RWPE2 (cell line): ENCODE measurements around the gene RTN4.
A peak's percentile ranks its signal among the peaks of the same experiment; 100 is the strongest.

Source experiments
- ATAC-seq: fragments of 200-7000 bp; cut with Tn5 transposase; 3 replicates; pipeline ENCODE4 v1.9.1; 2021; ENCODE audit warnings: low read depth
- DNase-seq: peaks from one replicate; pipeline ENCODE4 v3.0.0-alpha.2; 2020; ENCODE audit warnings: low spot score
- H3K27ac ChIP-seq: fragments of 450-650 bp; 2 replicates; pipeline ENCODE4 v1.5.1; 2017; ENCODE audit warnings: mild to moderate bottlenecking; ENCODE audit not compliant: poor library complexity, severe bottlenecking
- H3K27me3 ChIP-seq: fragments of 250-450 bp; sonication (Bioruptor Pico); 2 replicates; pipeline ENCODE4 v1.5.1; 2021; ENCODE audit warnings: mild to moderate bottlenecking, moderate library complexity; ENCODE audit not compliant: insufficient read depth, poor library complexity, severe bottlenecking
- H3K36me3 ChIP-seq: fragments of 250-450 bp; sonication (Bioruptor Pico); 2 replicates; pipeline ENCODE4 v1.5.1; 2020; ENCODE audit warnings: low read depth, mild to moderate bottlenecking, moderate library complexity
- H3K4me1 ChIP-seq: fragments of 250-450 bp; sonication (Bioruptor Pico); 2 replicates; pipeline ENCODE4 v1.5.1; 2021; ENCODE audit warnings: mild to moderate bottlenecking, moderate library complexity; ENCODE audit not compliant: insufficient read depth, poor library complexity, severe bottlenecking
- H3K4me3 ChIP-seq: fragments of 250-450 bp; sonication (Bioruptor Pico); 2 replicates; pipeline ENCODE4 v1.5.1; 2021; ENCODE audit warnings: mild to moderate bottlenecking, moderate library complexity; ENCODE audit not compliant: severe bottlenecking
- H3K9me3 ChIP-seq: fragments of 250-450 bp; sonication (Bioruptor Pico); 2 replicates; pipeline ENCODE4 v1.5.1; 2021; ENCODE audit warnings: mild to moderate bottlenecking, moderate library complexity; ENCODE audit not compliant: severe bottlenecking
- TF ChIP-seq, protein P1 (sequence below): fragments of 450-650 bp; IDR thresholded peaks from one replicate; pipeline ENCODE4 v1.5.1; 2017; ENCODE audit warnings: mild to moderate bottlenecking, moderate library complexity; ENCODE audit not compliant: poor library complexity, severe bottlenecking

Gene RTN4

DNA sequence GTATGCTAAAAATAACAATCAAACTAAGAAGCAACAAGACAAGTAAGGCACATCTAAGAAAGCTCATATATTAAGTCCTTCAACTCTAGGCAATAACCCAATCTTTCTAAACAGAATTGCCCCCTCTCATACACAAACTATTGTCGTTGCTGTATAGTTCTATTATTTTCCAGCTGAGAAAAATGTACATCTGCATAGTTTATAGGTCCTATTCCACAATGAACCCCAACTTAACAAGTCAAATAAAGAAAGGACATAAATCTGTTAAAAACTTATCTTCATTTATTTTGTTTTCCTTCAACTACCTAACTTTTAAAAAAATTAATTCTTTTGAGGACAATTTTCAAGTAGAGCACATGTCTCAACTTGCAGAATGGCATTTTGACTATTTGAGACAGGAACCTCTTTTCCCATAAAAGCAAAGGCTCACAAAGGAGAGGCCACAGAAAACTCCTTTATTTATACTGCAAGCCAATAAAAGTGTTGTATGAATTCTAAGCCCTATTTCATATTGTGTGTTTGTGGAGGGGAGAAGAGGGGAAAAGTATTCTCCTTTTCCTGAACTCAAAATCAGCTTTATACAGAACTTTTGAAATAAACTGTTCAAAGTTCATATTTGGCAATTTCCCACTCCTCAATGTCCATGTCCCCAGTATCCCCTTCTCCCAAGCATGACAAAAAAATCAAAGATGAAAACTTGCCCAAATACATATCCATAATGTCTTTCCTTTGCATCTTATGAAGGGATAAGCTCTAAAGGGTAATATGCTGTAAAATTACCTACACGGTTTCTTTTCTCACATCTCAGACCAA lies 37.4 kb downstream of the RTN4 start:
- peaks cover 34% of the 10 kb centered on the region for H3K36me3 ChIP-seq
- TF ChIP-seq, protein P1, sequence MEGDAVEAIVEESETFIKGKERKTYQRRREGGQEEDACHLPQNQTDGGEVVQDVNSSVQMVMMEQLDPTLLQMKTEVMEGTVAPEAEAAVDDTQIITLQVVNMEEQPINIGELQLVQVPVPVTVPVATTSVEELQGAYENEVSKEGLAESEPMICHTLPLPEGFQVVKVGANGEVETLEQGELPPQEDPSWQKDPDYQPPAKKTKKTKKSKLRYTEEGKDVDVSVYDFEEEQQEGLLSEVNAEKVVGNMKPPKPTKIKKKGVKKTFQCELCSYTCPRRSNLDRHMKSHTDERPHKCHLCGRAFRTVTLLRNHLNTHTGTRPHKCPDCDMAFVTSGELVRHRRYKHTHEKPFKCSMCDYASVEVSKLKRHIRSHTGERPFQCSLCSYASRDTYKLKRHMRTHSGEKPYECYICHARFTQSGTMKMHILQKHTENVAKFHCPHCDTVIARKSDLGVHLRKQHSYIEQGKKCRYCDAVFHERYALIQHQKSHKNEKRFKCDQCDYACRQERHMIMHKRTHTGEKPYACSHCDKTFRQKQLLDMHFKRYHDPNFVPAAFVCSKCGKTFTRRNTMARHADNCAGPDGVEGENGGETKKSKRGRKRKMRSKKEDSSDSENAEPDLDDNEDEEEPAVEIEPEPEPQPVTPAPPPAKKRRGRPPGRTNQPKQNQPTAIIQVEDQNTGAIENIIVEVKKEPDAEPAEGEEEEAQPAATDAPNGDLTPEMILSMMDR: no peak
- H3K27me3 ChIP-seq: no peaks in the 10 kb centered on the region
- H3K4me3 ChIP-seq: no peak overlapping the region
- H3K27ac ChIP-seq: peak overlapping the region; percentile 63
- no peaks in the 10 kb centered on the region for H3K9me3 ChIP-seq
- ATAC-seq (no peak), DNase-seq (no peak)
- H3K4me1 ChIP-seq: peaks cover 87% of the 10 kb centered on the region

DNA sequence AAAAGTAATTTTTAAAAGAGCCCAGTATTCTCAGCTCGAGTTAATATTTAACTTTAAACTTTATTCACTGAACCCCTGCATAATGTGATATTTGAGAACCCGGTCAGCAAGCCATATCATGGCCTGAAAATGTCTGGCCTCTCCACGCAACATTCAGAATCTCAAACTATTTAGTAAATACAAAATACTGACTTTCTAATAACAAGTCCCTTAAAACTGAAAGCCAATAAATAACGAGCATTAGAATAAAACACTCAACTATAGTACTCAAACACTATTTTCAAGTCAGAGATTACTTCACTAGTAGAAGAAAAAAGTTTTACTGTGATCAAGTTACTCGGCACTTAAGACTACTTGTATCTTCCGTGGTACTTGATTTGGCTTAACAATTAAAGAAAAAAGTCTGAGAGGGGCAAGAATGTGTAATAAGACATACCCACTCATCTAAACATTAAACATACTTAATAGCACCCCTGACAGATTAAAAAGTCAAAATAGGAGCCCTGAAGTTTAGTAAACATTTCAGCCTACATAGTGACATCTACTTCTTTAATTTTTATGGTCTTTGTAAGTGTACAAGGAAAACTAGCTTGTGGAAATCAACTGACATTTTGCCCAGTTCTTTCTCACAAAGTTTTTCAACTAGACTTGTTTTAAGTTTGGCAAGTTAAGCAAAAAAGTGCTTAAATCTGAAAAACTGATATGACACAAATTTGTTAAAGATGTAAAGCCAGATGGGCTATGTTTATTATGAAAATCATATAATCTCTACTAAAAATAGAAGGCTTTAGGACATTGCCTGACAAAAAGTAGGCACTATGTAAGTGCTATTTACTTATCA lies 38.2 kb downstream of the RTN4 start:
- H3K4me3 ChIP-seq: no peak overlapping the region
- H3K27ac ChIP-seq: peak overlapping the region; percentile 63
- H3K27me3 ChIP-seq: no peaks in the 10 kb centered on the region
- H3K36me3 ChIP-seq: peaks cover 33% of the 10 kb centered on the region
- no peak for ATAC-seq
- no peaks in the 10 kb centered on the region for H3K9me3 ChIP-seq
- peaks cover 94% of the 10 kb centered on the region for H3K4me1 ChIP-seq
- no peak for DNase-seq
- TF ChIP-seq, protein P1: no peak

DNA sequence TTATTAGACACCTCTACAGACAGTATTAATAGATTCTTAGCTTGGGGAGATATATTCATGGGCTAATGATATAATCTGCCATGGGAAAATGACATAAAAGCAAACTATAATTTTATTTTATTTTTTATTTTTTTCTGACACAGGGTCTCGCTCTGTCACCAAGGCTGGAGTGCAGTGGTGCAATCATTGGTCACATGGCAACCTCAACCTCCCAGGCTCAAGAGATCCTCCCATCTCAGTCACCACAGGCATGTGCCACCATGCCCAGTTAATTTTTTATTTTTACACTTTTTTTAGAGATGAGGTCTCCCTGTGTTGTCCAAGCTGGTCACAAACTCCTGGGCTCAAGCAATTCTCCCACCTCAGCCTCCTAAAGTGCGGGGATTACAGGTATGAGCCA lies 39.3 kb downstream of the RTN4 start:
- no peak overlapping the region for H3K4me3 ChIP-seq
- H3K4me1 ChIP-seq: peaks cover 94% of the 10 kb centered on the region
- no peak for ATAC-seq
- no peaks in the 10 kb centered on the region for H3K27me3 ChIP-seq
- H3K36me3 ChIP-seq: peaks cover 33% of the 10 kb centered on the region
- peak overlapping the region; percentile 63 for H3K27ac ChIP-seq
- TF ChIP-seq, protein P1: no peak
- no peaks in the 10 kb centered on the region for H3K9me3 ChIP-seq
- no peak for DNase-seq

DNA sequence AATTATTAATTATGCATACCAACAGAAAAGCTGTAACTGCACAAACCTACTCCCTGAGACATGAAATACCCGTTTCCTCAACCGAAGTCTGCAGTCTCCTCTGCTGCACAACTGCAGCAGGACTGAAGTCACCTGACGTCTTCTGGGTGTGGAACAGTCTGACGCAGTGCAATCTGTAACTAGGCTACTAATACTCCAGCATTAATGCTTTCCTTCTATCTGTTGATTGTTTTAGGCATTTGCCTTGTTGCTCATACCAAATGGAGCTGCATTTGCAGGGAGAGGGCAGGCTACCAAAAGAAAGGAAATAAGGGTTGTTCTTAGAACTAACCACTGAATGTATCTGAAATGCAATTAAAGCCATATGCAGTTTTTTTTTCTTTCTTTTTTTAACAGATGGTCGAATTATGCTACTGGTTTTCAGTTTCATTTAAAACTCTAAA lies 40.1 kb downstream of the RTN4 start:
- peak overlapping the region; percentile 63 for H3K27ac ChIP-seq
- ATAC-seq (peak; percentile 67), DNase-seq (no peak)
- H3K9me3 ChIP-seq: no peaks in the 10 kb centered on the region
- no peaks in the 10 kb centered on the region for H3K27me3 ChIP-seq
- TF ChIP-seq, protein P1: no peak
- H3K4me3 ChIP-seq: peak overlapping the region; percentile 5
- H3K4me1 ChIP-seq: peaks cover 86% of the 10 kb centered on the region
- H3K36me3 ChIP-seq: peaks cover 38% of the 10 kb centered on the region
